Stimulated activated CD4-positive, alpha-beta T cell treated with anti-CD3 and anti-CD28 coated beads, Interleukin-2, amount 100 ng/mL, for 24 hours (primary cell): ENCODE results near the gene MPRIP.

Experiments used
- DNase-seq, 2 donors: peaks; one replicate each; pipeline ENCODE4 v3.0.0-alpha.2; 2020

Gene MPRIP

GRCh38 chr17:17052462-17053221, 10.4 kb downstream of the MPRIP start:
- no peak for DNase-seq

DNA sequence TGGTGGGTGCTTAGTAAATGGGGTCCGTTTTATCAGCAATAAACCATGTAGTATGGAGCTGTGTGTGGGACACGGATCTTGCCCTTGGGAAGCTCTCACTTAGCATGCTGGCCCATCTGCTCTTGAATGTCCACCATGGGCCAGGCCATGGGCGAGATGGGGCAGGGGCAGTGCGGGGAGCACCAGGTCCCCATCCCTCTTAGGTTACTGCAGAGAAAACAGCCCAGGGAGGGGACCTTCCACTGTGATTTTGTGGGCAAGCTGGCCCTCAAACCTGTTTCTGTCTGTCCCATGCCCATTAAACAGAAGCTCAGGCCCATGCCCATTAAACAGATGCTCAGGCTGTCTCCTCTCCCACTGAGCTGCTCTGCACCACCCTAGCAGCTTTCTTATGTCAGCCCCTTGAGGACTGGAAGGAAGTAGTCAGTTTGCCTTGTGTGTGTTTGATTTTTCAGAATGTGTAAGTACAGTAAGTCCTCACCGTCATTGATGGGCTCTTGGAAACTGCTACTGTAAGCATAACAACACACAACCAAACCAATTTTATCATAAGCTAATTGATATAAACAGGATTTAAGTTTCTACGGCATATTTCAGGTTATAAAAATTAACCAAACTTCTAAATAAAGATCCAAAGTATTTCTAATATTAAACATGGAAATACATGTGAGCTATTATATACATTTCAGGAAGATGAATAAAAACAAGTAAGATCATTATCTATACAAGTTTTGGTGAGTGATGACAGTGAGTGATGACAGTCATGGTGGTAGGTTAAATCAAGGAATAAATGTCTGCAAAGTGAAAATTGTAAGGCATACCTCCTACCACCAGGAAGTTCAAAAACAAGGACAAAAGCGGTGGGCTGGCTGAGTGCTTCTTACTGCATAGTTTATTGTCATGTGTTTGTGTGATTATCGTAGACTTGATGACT, 11.5 kb downstream of the MPRIP start:
- DNase-seq, result no peak

DNA sequence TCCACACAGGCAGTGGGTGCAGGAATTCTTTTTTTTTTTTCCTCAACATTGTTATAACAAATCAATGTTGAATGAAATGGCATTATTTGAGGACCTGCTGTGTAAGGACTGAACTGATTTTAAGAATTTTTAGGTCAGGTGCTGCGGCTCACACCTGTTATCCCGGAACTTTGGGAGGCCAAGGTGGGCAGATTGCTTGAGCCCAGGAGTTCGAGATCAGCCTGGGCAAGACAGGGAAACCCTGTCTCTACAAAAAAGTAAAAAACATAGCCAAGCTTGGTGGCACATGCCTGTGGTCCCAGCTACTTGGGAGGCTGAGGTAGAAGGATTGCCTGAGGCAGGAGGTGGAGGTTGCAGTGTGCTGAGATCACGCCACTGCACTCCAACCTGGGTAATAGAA, 12.4 kb downstream of the MPRIP start:
- no peak for DNase-seq

GRCh38 chr17:17055286-17056155, 13.3 kb downstream of the MPRIP start:
- no peak for DNase-seq

DNA sequence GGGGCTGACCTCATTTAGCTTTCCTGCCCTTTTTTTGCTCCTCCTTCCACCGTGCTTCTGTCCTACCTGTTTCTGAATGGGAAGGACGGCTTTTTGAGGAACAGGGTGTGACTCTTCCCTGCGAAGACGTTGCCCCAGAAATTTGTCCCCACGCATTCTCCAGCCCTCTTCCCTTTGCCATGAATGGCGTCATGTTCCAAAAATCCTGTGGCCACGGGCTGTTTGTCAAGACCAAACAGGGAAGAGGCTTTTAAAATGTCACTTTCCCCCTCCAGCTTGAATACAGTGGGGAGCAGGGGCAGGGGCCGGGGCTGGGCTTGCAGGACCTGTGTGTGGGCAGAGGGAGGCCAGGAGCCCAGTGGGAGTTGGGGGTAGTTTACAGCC, 13.9 kb downstream of the MPRIP start:
- DNase-seq, result no peak

GRCh38 chr17:17057057-17057551, 14.8 kb downstream of the MPRIP start:
- DNase-seq, result no peak

- DNase-seq, result no peak
Measured at GRCh38 chr17:17058304-17058703, 16.0 kb downstream of the MPRIP start.

DNA sequence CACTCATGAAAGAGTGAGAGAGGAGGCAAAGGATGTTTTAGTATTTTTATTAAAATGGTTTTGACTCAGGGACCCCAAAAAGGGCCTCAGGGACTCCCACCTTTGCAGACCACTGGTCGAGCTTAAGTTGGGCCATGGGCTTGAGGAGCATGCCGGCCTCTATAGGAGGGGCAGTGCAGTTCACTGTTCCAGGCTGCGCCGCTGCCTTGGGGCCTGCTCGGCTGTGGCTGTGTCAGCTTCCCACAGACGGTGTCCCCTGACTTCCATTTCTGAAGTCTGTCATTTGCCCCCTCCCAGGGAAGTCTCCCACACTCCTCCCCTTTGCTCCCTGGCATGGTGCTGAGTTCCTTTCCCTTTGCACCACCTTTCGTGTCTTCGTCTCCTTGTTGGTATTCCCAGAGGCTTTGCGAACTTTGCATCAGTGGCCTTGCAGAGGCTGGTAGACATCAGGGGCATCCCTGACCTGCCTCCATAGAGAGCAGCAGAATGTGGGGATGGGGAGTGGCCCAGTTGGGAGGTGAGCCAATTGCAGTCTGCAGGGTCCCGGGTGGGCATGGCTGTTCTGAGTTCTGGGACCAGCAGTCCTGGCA, 17.1 kb downstream of the MPRIP start:
- DNase-seq, result no peak

GRCh38 chr17:17060001-17060922, 18.0 kb downstream of the MPRIP start:
- no peak for DNase-seq

- no peak for DNase-seq
Measured at GRCh38 chr17:17060930-17061329, 18.7 kb downstream of the MPRIP start.

- DNase-seq, result no peak
Measured at GRCh38 chr17:17061516-17061915, 19.3 kb downstream of the MPRIP start.

GRCh38 chr17:17062356-17062755, 20.1 kb downstream of the MPRIP start:
- no peak for DNase-seq

GRCh38 chr17:17062866-17063265, 20.6 kb downstream of the MPRIP start:
- no peak for DNase-seq

DNA sequence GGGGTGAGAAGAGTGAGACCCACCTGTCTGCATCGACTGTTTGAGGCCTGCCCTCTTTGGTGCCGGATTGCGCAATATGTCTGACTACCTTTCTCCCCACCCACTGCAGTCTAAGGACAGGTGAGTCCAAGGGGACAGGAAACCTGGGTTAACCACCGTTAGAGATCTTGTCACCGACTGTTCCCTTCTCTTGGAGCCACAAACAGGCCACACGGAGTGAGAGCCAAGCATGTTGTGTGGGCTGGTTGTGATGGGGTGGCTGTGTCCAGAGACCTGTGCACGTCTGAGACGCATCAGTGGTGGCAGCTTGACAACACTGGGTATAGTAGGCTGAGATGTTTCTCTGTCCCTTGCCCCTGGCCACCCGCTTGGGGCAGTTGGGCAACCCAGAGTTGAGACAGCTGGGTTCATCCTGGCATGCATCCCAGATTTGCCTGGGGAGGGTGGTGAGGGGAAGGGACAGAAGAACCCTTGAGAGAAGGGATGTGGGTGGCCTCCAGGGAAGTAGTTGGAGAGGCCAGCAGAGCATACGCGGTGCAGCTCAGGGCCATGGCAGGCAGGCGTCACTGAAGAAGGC, 21.4 kb downstream of the MPRIP start:
- DNase-seq, result no peak

DNA sequence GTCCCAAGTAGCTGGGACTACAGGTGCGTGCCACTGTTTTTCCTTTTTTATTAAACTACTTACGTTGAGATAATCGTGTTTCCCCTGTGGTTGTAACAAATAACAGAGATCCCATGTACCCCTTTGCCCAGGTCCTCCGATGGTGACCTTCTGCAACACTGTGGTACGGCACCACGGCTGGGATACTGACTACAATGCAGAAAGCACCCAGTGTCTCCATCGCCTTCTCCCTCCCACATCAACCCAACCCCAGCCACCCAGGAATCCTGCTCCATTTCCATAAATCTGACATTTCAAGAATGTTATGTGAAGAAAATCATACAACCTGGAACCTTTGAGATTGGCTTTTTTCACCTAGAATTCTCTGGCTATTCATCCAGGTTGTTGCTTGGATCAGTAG, 22.1 kb downstream of the MPRIP start:
- no peak for DNase-seq

DNA sequence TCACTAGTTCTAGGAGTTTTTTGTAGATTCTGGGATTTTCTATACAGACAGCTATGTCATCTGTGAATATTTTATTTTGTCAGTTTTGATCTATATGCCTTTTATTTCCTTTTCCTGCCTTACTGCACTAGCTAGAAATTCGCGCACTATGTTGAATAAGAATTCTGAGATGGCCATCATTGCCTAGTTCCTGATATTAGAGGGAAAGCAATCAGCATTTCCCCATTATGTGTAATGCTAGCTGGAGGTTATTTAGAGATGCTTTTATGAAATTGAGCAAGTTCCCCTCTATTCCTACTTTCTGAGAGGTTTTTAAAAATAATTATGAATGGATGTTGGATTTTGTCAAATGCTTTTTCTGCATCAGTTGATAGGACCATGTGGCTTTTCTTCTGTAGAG, 23.8 kb downstream of the MPRIP start:
- DNase-seq, result no peak

- no peak for DNase-seq
Measured at GRCh38 chr17:17067257-17067656, 25.0 kb downstream of the MPRIP start.

- DNase-seq, result no peak
Measured at GRCh38 chr17:17069849-17070248, 27.6 kb downstream of the MPRIP start.

GRCh38 chr17:17070931-17071330, 28.7 kb downstream of the MPRIP start:
- DNase-seq, result no peak

GRCh38 chr17:17071531-17072360, 29.5 kb downstream of the MPRIP start:
- DNase-seq, result no peak
